ENCODE results near the gene MAML3.

GRCh38 chr4:140123666-140124377 lies 30.2 kb downstream of the MAML3 start:
- TF ChIP-seq EP300 (IDR thresholded peaks at IDR 0.05), result no peak
- TF ChIP-seq CTCF (IDR thresholded peaks at IDR 0.05), result no peak
- TF ChIP-seq POLR2AphosphoS5 (IDR thresholded peaks at IDR 0.05), result no peak
- TF ChIP-seq POLR2A (IDR thresholded peaks at IDR 0.05), result no peak

Measured in upper lobe of left lung (tissue), 4 donors.